IPS DF 4.7 (cell line): ENCODE data around the gene ALOX12.

Experiments
- DNase-seq: peaks from one replicate; pipeline ENCODE4 v3.0.0-alpha.2; 2013; ENCODE audit warnings: low spot score; ENCODE audit errors: extremely low read depth

The ALOX12 gene

GRCh38 chr17:7021993-7022778, 26.3 kb downstream of the ALOX12 start:
- no peak for DNase-seq

GRCh38 chr17:7022781-7023571, 27.1 kb downstream of the ALOX12 start, which contains the start of gene BCL6B:
BCL6B (plus strand) TSS chr17:7023050; CDS start chr17:7023672, 622 bp downstream.
- DNase-seq, result no peak

DNA sequence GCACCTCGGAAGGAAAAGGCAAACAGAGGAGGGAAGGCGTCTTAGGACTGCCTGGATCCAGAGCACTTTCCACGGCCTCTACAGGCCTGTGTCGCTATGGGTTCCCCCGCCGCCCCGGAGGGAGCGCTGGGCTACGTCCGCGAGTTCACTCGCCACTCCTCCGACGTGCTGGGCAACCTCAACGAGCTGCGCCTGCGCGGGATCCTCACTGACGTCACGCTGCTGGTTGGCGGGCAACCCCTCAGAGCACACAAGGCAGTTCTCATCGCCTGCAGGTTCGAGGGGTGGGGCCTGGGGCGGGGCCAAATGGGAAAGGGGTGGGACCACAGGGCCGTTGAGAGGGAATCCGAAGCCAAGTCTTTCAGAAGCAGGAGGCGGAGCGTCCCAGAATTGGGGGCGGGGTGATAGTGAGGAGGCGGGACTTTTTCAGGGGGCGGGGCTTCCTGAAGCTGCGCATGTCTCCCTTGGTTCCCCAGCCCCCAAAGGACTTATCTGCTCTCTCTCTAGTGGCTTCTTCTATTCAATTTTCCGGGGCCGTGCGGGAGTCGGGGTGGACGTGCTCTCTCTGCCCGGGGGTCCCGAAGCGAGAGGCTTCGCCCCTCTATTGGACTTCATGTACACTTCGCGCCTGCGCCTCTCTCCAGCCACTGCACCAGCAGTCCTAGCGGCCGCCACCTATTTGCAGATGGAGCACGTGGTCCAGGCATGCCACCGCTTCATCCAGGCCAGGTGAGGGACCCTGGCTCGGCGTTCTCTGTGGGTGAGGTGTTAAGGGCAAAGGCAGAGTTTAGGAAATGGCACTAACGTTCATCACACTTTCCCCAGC, 27.9 kb downstream of the ALOX12 start:
- DNase-seq, result peak; percentile 89

DNA sequence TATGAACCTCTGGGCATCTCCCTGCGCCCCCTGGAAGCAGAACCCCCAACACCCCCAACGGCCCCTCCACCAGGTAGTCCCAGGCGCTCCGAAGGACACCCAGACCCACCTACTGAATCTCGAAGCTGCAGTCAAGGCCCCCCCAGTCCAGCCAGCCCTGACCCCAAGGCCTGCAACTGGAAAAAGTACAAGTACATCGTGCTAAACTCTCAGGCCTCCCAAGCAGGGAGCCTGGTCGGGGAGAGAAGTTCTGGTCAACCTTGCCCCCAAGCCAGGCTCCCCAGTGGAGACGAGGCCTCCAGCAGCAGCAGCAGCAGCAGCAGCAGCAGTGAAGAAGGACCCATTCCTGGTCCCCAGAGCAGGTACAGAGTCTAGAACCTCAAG, 28.5 kb downstream of the ALOX12 start:
- no peak for DNase-seq

DNA sequence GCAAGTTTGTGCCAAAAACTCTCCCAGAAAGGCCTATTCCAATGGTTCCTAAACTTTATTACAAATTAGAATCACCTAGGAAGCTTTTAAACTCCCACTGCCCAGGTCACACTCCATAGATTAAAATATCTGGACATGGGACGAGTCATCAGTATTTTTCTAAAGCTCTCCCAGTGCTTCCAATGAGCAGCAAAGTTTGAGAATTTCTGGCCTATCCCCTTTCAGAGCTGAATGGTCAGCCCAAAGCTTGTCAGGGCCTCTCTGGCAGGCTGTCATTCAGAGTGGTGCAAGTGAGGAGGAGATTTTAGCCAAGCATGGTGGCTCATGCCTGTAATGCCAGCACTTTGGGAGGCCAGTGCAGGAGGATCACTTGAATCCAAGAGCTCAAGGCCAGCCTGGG, 29.4 kb downstream of the ALOX12 start:
- no peak for DNase-seq

DNA sequence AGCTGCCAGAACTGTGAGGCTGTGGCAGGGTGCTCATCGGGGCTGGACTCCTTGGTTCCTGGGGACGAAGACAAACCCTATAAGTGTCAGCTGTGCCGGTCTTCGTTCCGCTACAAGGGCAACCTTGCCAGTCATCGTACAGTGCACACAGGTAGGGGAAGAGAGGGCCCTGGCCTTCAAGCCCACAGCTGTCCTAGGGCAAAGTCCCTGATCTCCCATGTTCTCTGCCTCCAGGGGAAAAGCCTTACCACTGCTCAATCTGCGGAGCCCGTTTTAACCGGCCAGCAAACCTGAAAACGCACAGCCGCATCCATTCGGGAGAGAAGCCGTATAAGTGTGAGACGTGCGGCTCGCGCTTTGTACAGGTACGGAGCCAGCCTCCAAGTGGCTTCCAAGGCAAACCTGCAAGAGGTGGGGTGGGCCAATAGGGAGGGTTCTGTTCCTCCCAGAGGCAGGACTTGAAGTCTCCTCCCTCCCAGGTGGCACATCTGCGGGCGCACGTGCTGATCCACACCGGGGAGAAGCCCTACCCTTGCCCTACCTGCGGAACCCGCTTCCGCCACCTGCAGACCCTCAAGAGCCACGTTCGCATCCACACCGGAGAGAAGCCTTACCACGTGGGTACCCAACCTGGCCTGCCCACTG, 30.7 kb downstream of the ALOX12 start:
- DNase-seq, result no peak

- DNase-seq, result no peak
Observed at GRCh38 chr17:7027335-7027734, 31.5 kb downstream of the ALOX12 start.

- no peak for DNase-seq
Observed at GRCh38 chr17:7029096-7029495, 33.2 kb downstream of the ALOX12 start.

GRCh38 chr17:7029659-7030058, 33.8 kb downstream of the ALOX12 start:
- no peak for DNase-seq

GRCh38 chr17:7034955-7035590, 39.2 kb downstream of the ALOX12 start:
- no peak for DNase-seq

GRCh38 chr17:7035591-7036368, 39.9 kb downstream of the ALOX12 start, which contains the start of gene SLC16A13:
SLC16A13 (plus strand) TSS chr17:7036015; CDS start chr17:7036383, 368 bp downstream.
- peak; percentile 89 for DNase-seq

DNA sequence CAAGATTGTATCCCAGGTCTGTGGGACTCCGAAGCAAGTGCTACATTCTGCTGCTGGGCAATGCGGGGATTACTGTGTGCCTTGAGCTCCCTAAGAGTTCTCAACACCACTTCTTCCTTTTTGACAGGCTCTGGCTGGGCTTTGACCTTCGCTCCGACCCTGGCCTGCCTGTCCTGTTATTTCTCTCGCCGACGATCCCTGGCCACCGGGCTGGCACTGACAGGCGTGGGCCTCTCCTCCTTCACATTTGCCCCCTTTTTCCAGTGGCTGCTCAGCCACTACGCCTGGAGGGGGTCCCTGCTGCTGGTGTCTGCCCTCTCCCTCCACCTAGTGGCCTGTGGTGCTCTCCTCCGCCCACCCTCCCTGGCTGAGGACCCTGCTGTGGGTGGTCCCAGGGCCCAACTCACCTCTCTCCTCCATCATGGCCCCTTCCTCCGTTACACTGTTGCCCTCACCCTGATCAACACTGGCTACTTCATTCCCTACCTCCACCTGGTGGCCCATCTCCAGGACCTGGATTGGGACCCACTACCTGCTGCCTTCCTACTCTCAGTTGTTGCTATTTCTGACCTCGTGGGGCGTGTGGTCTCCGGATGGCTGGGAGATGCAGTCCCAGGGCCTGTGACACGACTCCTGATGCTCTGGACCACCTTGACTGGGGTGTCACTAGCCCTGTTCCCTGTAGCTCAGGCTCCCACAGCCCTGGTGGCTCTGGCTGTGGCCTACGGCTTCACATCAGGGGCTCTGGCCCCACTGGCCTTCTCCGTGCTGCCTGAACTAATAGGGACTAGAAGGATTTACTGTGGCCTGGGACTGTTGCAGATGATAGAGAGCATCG, 42.4 kb downstream of the ALOX12 start:
- DNase-seq, result no peak

DNA sequence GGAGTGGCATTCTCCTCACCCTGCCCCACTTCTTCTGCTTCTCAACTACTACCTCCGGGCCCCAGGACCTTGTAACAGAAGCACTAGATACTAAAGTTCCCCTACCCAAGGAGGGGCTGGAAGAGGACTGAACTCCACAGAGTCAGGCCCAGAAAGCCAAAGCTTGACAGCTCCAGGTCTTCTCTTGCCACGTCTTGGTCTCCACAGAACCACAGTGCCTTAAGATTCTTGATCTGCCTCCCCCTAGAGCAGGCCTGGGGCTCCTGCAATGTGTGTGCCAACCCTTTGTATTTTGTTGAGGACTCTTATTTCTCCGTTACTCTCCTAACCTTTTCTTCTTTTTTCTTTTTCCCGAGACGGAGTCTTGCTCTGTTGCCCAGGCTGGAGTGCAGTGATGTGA, 44.0 kb downstream of the ALOX12 start:
- no peak for DNase-seq

GRCh38 chr17:7041607-7042500, 46.0 kb downstream of the ALOX12 start:
- DNase-seq, result no peak

- no peak for DNase-seq
Observed at GRCh38 chr17:7042501-7043181, 46.8 kb downstream of the ALOX12 start.

DNA sequence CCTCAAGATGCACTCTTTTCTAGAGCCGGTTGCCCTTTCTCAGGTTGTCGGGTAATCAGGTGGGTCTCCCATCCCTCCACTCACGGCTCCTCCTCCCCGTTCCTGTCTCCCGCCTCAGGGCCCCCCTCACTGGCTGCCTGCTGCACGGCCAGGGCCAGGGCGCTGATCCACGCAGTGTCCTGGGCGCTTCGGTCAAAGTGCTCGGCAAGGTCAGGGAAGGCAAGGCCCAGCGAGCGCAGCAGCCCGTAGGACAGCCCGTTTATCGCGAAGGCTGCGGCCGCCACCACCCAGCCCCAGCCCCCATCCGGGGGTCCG, 47.3 kb downstream of the ALOX12 start:
- no peak for DNase-seq

GRCh38 chr17:7043497-7044198, 47.8 kb downstream of the ALOX12 start, which contains the start of gene SLC16A11:
SLC16A11 (minus strand) TSS chr17:7044092; CDS start chr17:7043513, 579 bp downstream.
- no peak for DNase-seq
